Adrenal gland (tissue), 12 donors: ENCODE results near the gene PRLR. TPM values are rescaled to one million over a fixed set of nuclear protein-coding genes. Genes with fewer than 3 reads are reported as not detected.

Experiments used
- DNase-seq, 7 donors: peaks; one replicate each; pipeline ENCODE4 v3.0.0-alpha.2; 2019 to 2020
- H3K27ac ChIP-seq, 5 donors: fragments of 200-600 bp; sonication (generic) in 4 of 5; 1 replicate in 3 of 5; 2 replicates in 2 of 5; pipeline versions ENCODE4 v1.5.1 to v1.8.0; 2016 to 2020; ENCODE audit warnings: mild to moderate bottlenecking in 1 of 5
- H3K27me3 ChIP-seq: fragments of 200-600 bp; 2 replicates; pipeline ENCODE4 v1.8.0; 2021
- H3K36me3 ChIP-seq, 2 donors: fragments of 200-600 bp; replicated peaks in 1 of 2; 1 replicate in 1 of 2; 2 replicates in 1 of 2; pipeline versions ENCODE4 v1.5.1 to v1.8.0; 2018 to 2022
- H3K4me1 ChIP-seq, 2 donors: fragments of 200-600 bp; replicated peaks in 1 of 2; 1 replicate in 1 of 2; 2 replicates in 1 of 2; pipeline versions ENCODE4 v1.5.1 to v1.8.0; 2018 to 2021
- H3K4me3 ChIP-seq, 4 donors: fragments of 200-600 bp; sonication (generic) in 3 of 4; one replicate each; pipeline ENCODE4 v1.5.1; 2016 to 2018
- H3K9me3 ChIP-seq, 3 donors: fragments of 200-600 bp; sonication (generic) in 1 of 3; replicated peaks in 1 of 3; 1 replicate in 2 of 3; 2 replicates in 1 of 3; pipeline versions ENCODE4 v1.5.1 to v1.8.0; 2016 to 2021
- CTCF ChIP-seq, 6 experiments: fragments of 450-650 bp in 4 of 6; fragments of 200-600 bp in 2 of 6; sonication (generic) in 1 of 6; IDR thresholded peaks; 1 replicate in 5 of 6; 2 replicates in 1 of 6; pipeline versions ENCODE4 v1.5.1 to v1.8.0; 2016 to 2021; ENCODE audit warnings: antibody characterized with exemption in 6 of 6, mild to moderate bottlenecking in 2 of 6, moderate library complexity in 1 of 6
- POLR2A ChIP-seq, 2 donors: fragments of 450-650 bp; IDR thresholded peaks; one replicate each; pipeline ENCODE4 v1.6.1; 2017; ENCODE audit warnings: antibody characterized with exemption in 2 of 2, mild to moderate bottlenecking in 2 of 2, moderate library complexity in 1 of 2
- WGBS, 4 donors: extraction: QIAGEN DNeasy Blood & Tissue Kit in 2 of 4; methylation state at CpG; one replicate each; pipeline versions ENCODE4 v1.1.5 to v1.1.7; 2013 to 2017; 5-methylcytosine and 5-hydroxymethylcytosine counted together
- intact Hi-C, 2 donors: fragments of 100-400 bp; cut with DNase I; formaldehyde crosslinking; loops; one replicate each; pipeline versions ENCODE4 v1.14.1 to v1.15.0; 2022 to 2023
- polyA plus RNA-seq, 3 donors: library from polyadenylated mRNA; stranded (reverse); fragments of 200-250 nt in 2 of 3; fragments of 350-450 nt in 1 of 3; fragmentation: Illumina TruSeq in 1 of 3; extraction: RNeasy Lipid Tissue Mini Kit (QIAGEN cat#74804) in 1 of 3; gene quantifications; one replicate each; pipeline ENCODE4 v1.2.3, GENCODE V29; 2013 to 2014
- total RNA-seq, 9 donors: library from RNA; depleted of rRNA in 4 of 9; stranded (reverse); fragments of >200 nt in 4 of 9; fragments of 120-200 nt in 1 of 9; fragmentation: NEBNext Ultra II Directional in 1 of 9; extraction: Animal tissue kit (Norgen Biotek cat#: 25700) in 1 of 9; gene quantifications; one replicate each; pipeline versions ENCODE4 v1.1.0 to v1.2.4, GENCODE V29; 2013 to 2023
- donor health status: healthy with polysubstance abuse.
- donor health status: Bipolar disorder and iron deficiency.
- donor health status: DM: yes; HTN: yes; CAD: no.
- donor health status: DM: no; HTN: no; CAD: no.
- donor health status: DM: no; HTN: no; CAD: no.
- donor health status: DM: yes; HTN: yes; CAD: no.

The PRLR gene
- total and polyA plus RNA-seq, 12 donors = 2.1 to 149 (median 74.1) TPM

DNA sequence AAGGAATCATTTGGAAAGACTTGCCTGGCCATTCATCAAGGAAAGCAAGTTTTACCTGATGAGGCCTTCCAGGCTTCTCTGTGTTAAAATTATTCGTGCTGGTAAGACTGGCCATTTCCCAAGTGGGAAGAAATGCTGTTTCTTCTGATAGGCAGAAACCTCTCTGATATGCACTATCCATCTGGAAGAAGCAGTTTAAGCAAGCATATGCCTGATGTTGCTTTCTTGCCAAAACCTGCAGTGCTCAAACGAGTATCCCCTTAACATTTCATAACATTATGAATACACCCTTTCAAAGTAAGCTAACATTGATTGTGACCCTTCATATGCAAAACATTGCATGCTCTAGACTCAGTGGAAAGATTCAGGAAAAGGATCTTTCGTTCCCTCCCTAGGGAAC, 36.0 kb upstream of the PRLR start:
- DNase-seq = no peak
- no peaks in the 10 kb centered on the region for H3K9me3 ChIP-seq
- no peak overlapping the region for H3K4me3 ChIP-seq
- no peaks in the 10 kb centered on the region for H3K4me1 ChIP-seq
- no peaks in the 10 kb centered on the region for H3K36me3 ChIP-seq
- H3K27me3 ChIP-seq = no peaks in the 10 kb centered on the region
- 70 to 84% (median 81%) methylated on average over 3 of the region's 3 CpGs for WGBS, 4 donors
- H3K27ac ChIP-seq = no peak overlapping the region
- TF ChIP-seq POLR2A (IDR thresholded peaks at IDR 0.05) (no peak), CTCF (IDR thresholded peaks at IDR 0.05) (no peak)
- intact Hi-C loops = no loop called here

DNA sequence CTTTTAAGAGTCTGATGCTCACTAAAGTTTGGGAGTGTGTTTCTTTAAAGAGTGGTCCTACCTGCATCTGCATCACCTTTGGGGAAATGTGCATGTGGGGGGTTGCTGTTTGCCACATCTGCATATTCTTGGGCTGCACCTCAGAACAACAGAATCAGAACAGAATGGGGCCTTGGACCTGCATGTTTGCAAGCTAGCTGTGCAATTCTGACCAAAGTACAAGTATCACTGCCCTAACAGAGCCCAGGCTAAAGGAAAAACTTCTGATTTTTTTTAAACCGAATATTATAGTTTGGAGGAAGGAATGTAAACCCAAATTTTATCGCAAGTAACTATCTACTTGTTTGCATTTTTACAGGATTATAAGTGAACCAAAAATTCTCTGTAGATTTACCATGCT, 34.2 kb upstream of the PRLR start:
- 90 to 98% (median 96%) methylated on average over 2 of the region's 2 CpGs for WGBS, 4 donors
- H3K27me3 ChIP-seq = no peaks in the 10 kb centered on the region
- H3K4me3 ChIP-seq = no peak overlapping the region
- no peak for TF ChIP-seq CTCF (IDR thresholded peaks at IDR 0.05)
- no peak for TF ChIP-seq POLR2A (IDR thresholded peaks at IDR 0.05)
- H3K27ac ChIP-seq = no peak overlapping the region
- no peaks in the 10 kb centered on the region for H3K36me3 ChIP-seq
- H3K4me1 ChIP-seq = no peaks in the 10 kb centered on the region
- intact Hi-C loops = no loop called here
- H3K9me3 ChIP-seq = no peaks in the 10 kb centered on the region
- DNase-seq = no peak

GRCh38 chr5:35263266-35263877, 33.1 kb upstream of the PRLR start:
- TF ChIP-seq POLR2A (IDR thresholded peaks at IDR 0.05) = no peak
- no peak for TF ChIP-seq CTCF (IDR thresholded peaks at IDR 0.05)
- Histone ChIP-seq H3K27ac (no peak overlapping the region), H3K36me3 (no peaks in the 10 kb centered on the region), H3K4me1 (no peaks in the 10 kb centered on the region), H3K9me3 (no peaks in the 10 kb centered on the region), H3K27me3 (no peaks in the 10 kb centered on the region), H3K4me3 (no peak overlapping the region)
- intact Hi-C loops = no loop called here
- WGBS, 4 donors = 43 to 62% (median 60%) methylated on average over 2 of the region's 2 CpGs
- no peak for DNase-seq

- Histone ChIP-seq H3K4me1 (no peaks in the 10 kb centered on the region), H3K27me3 (no peaks in the 10 kb centered on the region), H3K4me3 (no peak overlapping the region), H3K27ac (no peak overlapping the region), H3K36me3 (no peaks in the 10 kb centered on the region), H3K9me3 (no peaks in the 10 kb centered on the region)
- no peak for DNase-seq
- WGBS, 4 donors = 92 to 97% (median 95%) methylated on average over 3 of the region's 3 CpGs
- intact Hi-C loops = no loop called here
- no peak for TF ChIP-seq CTCF (IDR thresholded peaks at IDR 0.05)
- no peak for TF ChIP-seq POLR2A (IDR thresholded peaks at IDR 0.05)
These were observed 23.3 kb upstream of the PRLR start for GRCh38 chr5:35253582-35253981.
